GM12878 (cell line): ENCODE measurements around the gene FOXG1. TPM values are rescaled to one million over a fixed set of nuclear protein-coding genes. Genes with fewer than 3 reads are reported as not detected.

Source experiments
- ATAC-seq: fragments of 200-7000 bp; cut with Tn5 transposase; 3 replicates; pipeline ENCODE4 v1.9.1; 2020; ENCODE audit warnings: mild to moderate bottlenecking, moderate library complexity
- BruUV-seq: library from RNA; stranded (reverse); fragments of 400-500 nt; replicated peaks from 2 replicates; lab custom pipeline; 2021; lab: Mats Ljungman, UMichigan
- CTCF ChIA-PET: fragments of 300-600 bp; sonication (Branson Sonifier 250); formaldehyde crosslinking; extraction: SDS; loops from one replicate; lab custom pipeline; 2021; ENCODE audit warnings: inconsistent platforms; lab: Yijun Ruan, JAX
- POLR2A ChIA-PET: fragments of 350-600 bp; formaldehyde crosslinking; extraction: SDS; loops from one replicate; lab custom pipeline; 2021; ENCODE audit warnings: inconsistent platforms; lab: Charles Lee
- RAD21 ChIA-PET: fragments of 300-600 bp; sonication (Branson Sonifier 250); formaldehyde crosslinking; loops from one replicate; lab custom pipeline; 2023; ENCODE audit warnings: antibody characterized with exemption; ENCODE audit not compliant: unreplicated experiment; lab: Charles Lee
- SMC1A ChIA-PET: fragments of 300-600 bp; sonication (Branson Sonifier 250); formaldehyde crosslinking; loops from one replicate; lab custom pipeline; 2023; ENCODE audit not compliant: unreplicated experiment, uncharacterized antibody; lab: Charles Lee
- DNase-seq: peaks from one replicate; pipeline ENCODE4 v3.0.0-alpha.2; 2011; ENCODE audit warnings: low read depth, low spot score
- FAIRE-seq: peaks from 3 replicates; lab custom pipeline; 2011; peaks lifted over from hg19 to GRCh38; lab: Jason Lieb, UNC
- H2AFZ ChIP-seq: 2 replicates; pipeline ENCODE4 v1.6.0; 2011; ENCODE audit warnings: low read depth, low read length, control low read depth; ENCODE audit not compliant: control insufficient read depth
- H3K27ac ChIP-seq: 2 replicates; pipeline ENCODE4 v1.5.1; 2011; ENCODE audit warnings: control low read depth; ENCODE audit not compliant: control insufficient read depth, insufficient read depth
- H3K27me3 ChIP-seq, 2 experiments: replicated peaks in 1 of 2; 2 replicates each; pipeline versions ENCODE4 v1.6.0 to v1.6.1; 2011; ENCODE audit warnings: low read length in 1 of 2; ENCODE audit not compliant: control insufficient read depth in 2 of 2, insufficient read depth in 2 of 2
- H3K36me3 ChIP-seq, 2 experiments: 2 replicates each; pipeline ENCODE4 v1.5.1; 2011; ENCODE audit warnings: low read length in 1 of 2; ENCODE audit not compliant: control insufficient read depth in 2 of 2, insufficient read depth in 2 of 2
- H3K4me1 ChIP-seq: 2 replicates; pipeline ENCODE4 v1.6.1; 2011; ENCODE audit warnings: mild to moderate bottlenecking, low read length, moderate library complexity, mixed read lengths; ENCODE audit not compliant: control insufficient read depth, insufficient read depth
- H3K4me2 ChIP-seq: 2 replicates; pipeline ENCODE4 v1.6.0; 2011; ENCODE audit warnings: control low read depth; ENCODE audit not compliant: control insufficient read depth, insufficient read depth
- H3K4me3 ChIP-seq: fragments of 200-600 bp; sonication (generic); 2 replicates; pipeline ENCODE4 v1.5.1; 2016
- H3K79me2 ChIP-seq: 2 replicates; pipeline ENCODE4 v1.6.0; 2011; ENCODE audit warnings: low read length; ENCODE audit not compliant: control insufficient read depth, insufficient read depth
- H3K9ac ChIP-seq: 2 replicates; pipeline ENCODE4 v1.8.0; 2011; ENCODE audit warnings: low read length, control low read depth, mixed read lengths; ENCODE audit not compliant: control insufficient read depth, insufficient read depth
- H3K9me3 ChIP-seq: replicated peaks from 3 replicates; pipeline ENCODE4 v1.5.1; 2011; ENCODE audit warnings: mild to moderate bottlenecking, low read length; ENCODE audit not compliant: control insufficient read depth, insufficient read depth
- H4K20me1 ChIP-seq: 2 replicates; pipeline ENCODE4 v1.6.0; 2011; ENCODE audit not compliant: control insufficient read depth, insufficient read depth
- CBFB ChIP-seq: IDR thresholded peaks from 2 replicates; pipeline ENCODE4 v1.6.1; 2016; ENCODE audit warnings: antibody characterized with exemption, low read depth
- ELK1 ChIP-seq: IDR thresholded peaks from 2 replicates; pipeline ENCODE4 v1.6.1; 2012; ENCODE audit warnings: low read depth, low read length, improper control_type of control experiment
- ESRRA ChIP-seq: IDR thresholded peaks from 2 replicates; pipeline ENCODE4 v1.6.1; 2012; ENCODE audit warnings: mild to moderate bottlenecking, low read length, improper control_type of control experiment
- KAT2A ChIP-seq: conservative IDR thresholded peaks from 2 replicates; pipeline ENCODE4 v1.6.1; 2011; ENCODE audit warnings: low read depth, low read length; ENCODE audit not compliant: control insufficient read depth
- NBN ChIP-seq: fragments of 450-650 bp; IDR thresholded peaks from 2 replicates; pipeline ENCODE4 v1.6.1; 2016
- NR2C1 ChIP-seq: fragments of 450-650 bp; IDR thresholded peaks from 2 replicates; pipeline ENCODE4 v1.6.1; 2017; ENCODE audit warnings: antibody characterized with exemption, mild to moderate bottlenecking, moderate library complexity
- NRF1 ChIP-seq: conservative IDR thresholded peaks from 2 replicates; pipeline ENCODE4 v1.6.1; 2011; ENCODE audit warnings: mild to moderate bottlenecking, low read depth, low read length, improper control_type of control experiment
- PML ChIP-seq: IDR thresholded peaks from 2 replicates; pipeline ENCODE4 v1.6.1; 2012; ENCODE audit warnings: low read length, inconsistent platforms
- SMC3 ChIP-seq: IDR thresholded peaks from 2 replicates; pipeline ENCODE4 v1.6.1; 2011; ENCODE audit warnings: low read length, improper control_type of control experiment, borderline replicate concordance
- USF2 ChIP-seq: IDR thresholded peaks from 2 replicates; pipeline ENCODE4 v1.6.1; 2011; ENCODE audit warnings: low read depth, low read length, improper control_type of control experiment, borderline replicate concordance
- ZBED1 ChIP-seq: IDR thresholded peaks from 2 replicates; pipeline ENCODE4 v1.6.1; 2016; ENCODE audit warnings: borderline replicate concordance
- ZNF274 ChIP-seq: IDR thresholded peaks from one replicate; pipeline ENCODE4 v1.8.0; 2011; ENCODE audit not compliant: insufficient read length, insufficient read depth
- WGBS: methylation state at CpG from one replicate; pipeline ENCODE4 v1.1.6; 2016; ENCODE audit warnings: low lambda C conversion rate; ENCODE audit not compliant: insufficient replicate concordance, insufficient coverage; ENCODE audit errors: missing lambda C conversion rate; 5-methylcytosine and 5-hydroxymethylcytosine counted together
- in situ Hi-C: fragments of 300-500 bp; cut with MboI; formaldehyde crosslinking; loops from 9 replicates; pipeline ENCODE4 v1.14.3; 2018; ENCODE audit warnings: mixed read lengths
- intact Hi-C: fragments of 100-400 bp; cut with micrococcal nuclease; formaldehyde crosslinking; loops from one replicate; pipeline ENCODE4 v1.14.2; 2022; ENCODE audit not compliant: unreplicated experiment
- polyA plus RNA-seq, 11 experiments: library from polyadenylated mRNA; depleted of rRNA in 4 of 11; unstranded in 6 of 11; stranded (reverse) in 5 of 11; fragments of >200 nt; fragmentation: Nextera tagmentation in 4 of 11; fragmentation: Illumina TruSeq in 1 of 11; extraction: Ambion mirVana in 4 of 11; extraction: Trizol in 1 of 11; gene quantifications; 1 replicate in 1 of 11; 2 replicates in 10 of 11; pipeline versions ENCODE4 v1.2.1 to v1.2.3, GENCODE V29; 2011 to 2016; ENCODE audit warnings: inconsistent platforms in 2 of 11, missing spikeins in 2 of 11, low read depth in 1 of 11
- total RNA-seq, 4 experiments: library from RNA; depleted of rRNA in 3 of 4; stranded (reverse); fragments of >200 nt in 3 of 4; fragmentation: Illumina TruSeq in 1 of 4; extraction: Trizol in 1 of 4; gene quantifications; 2 replicates each; pipeline versions ENCODE4 v1.2.1 to v1.2.3, GENCODE V29; 2013 to 2021
- TF ChIP-seq, protein P1 (sequence below): fragments of 450-650 bp; IDR thresholded peaks from 2 replicates; pipeline ENCODE4 v1.6.1; 2017; ENCODE audit warnings: mild to moderate bottlenecking, moderate library complexity

FOXG1 gene
- total and polyA plus RNA-seq, 10 of the 15 experiments (the other 5 are each of a cell fraction or from before 2014, with no cell fraction given): 0.04 to 0.44 (median 0.06) TPM; not detected in 1

DNA sequence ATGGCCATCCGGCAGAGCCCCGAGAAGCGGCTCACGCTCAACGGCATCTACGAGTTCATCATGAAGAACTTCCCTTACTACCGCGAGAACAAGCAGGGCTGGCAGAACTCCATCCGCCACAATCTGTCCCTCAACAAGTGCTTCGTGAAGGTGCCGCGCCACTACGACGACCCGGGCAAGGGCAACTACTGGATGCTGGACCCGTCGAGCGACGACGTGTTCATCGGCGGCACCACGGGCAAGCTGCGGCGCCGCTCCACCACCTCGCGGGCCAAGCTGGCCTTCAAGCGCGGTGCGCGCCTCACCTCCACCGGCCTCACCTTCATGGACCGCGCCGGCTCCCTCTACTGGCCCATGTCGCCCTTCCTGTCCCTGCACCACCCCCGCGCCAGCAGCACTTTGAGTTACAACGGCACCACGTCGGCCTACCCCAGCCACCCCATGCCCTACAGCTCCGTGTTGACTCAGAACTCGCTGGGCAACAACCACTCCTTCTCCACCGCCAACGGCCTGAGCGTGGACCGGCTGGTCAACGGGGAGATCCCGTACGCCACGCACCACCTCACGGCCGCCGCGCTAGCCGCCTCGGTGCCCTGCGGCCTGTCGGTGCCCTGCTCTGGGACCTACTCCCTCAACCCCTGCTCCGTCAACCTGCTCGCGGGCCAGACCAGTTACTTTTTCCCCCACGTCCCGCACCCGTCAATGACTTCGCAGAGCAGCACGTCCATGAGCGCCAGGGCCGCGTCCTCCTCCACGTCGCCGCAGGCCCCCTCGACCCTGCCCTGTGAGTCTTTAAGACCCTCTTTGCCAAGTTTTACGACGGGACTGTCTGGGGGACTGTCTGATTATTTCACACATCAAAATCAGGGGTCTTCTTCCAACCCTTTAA is 1.5 kb downstream of the FOXG1 start (continued):
- TF ChIP-seq ZNF274 (no peak), PML (no peak)

GRCh38 chr14:28769276-28769880 is 2.8 kb downstream of the FOXG1 start:
- Histone ChIP-seq H3K27ac (no peak overlapping the region), H3K27me3 (peaks cover 0 to 3% of the 10 kb centered on the region in 2 experiments; a peak in 2 of 4 replicates), H3K4me2 (no peak overlapping the region), H4K20me1 (no peaks in the 10 kb centered on the region), H3K9ac (no peak overlapping the region), H3K79me2 (no peaks in the 10 kb centered on the region), H3K9me3 (peaks cover 2% of the 10 kb centered on the region; the same call in 1 of the 3 replicates), H3K4me3 (no peak overlapping the region), H3K4me1 (no peaks in the 10 kb centered on the region), H2AFZ (no peak overlapping the region), H3K36me3 (no peaks in the 10 kb centered on the region)
- 50% methylated on average over 4 of the region's 4 CpGs for WGBS
- ChIA-PET SMC1A (no interaction called here), POLR2A (no interaction called here), CTCF (no interaction called here), RAD21 (no interaction called here)
- no peak for DNase-seq
- intact Hi-C loops (no loop called here), in situ Hi-C loops (loop anchor here (25.0 kb wide), 2 partner anchors 443 to 1668 kb away; no protein-coding TSS in a partner anchor)
- FAIRE-seq: no peak
- no peak for ATAC-seq
- TF ChIP-seq ZBED1 (no peak), KAT2A (no peak), SMC3 (no peak), NRF1 (no peak), ESRRA (no peak), CBFB (no peak), USF2 (no peak), ELK1 (no peak), NBN (no peak), NR2C1 (no peak)
- TF ChIP-seq, protein P1, sequence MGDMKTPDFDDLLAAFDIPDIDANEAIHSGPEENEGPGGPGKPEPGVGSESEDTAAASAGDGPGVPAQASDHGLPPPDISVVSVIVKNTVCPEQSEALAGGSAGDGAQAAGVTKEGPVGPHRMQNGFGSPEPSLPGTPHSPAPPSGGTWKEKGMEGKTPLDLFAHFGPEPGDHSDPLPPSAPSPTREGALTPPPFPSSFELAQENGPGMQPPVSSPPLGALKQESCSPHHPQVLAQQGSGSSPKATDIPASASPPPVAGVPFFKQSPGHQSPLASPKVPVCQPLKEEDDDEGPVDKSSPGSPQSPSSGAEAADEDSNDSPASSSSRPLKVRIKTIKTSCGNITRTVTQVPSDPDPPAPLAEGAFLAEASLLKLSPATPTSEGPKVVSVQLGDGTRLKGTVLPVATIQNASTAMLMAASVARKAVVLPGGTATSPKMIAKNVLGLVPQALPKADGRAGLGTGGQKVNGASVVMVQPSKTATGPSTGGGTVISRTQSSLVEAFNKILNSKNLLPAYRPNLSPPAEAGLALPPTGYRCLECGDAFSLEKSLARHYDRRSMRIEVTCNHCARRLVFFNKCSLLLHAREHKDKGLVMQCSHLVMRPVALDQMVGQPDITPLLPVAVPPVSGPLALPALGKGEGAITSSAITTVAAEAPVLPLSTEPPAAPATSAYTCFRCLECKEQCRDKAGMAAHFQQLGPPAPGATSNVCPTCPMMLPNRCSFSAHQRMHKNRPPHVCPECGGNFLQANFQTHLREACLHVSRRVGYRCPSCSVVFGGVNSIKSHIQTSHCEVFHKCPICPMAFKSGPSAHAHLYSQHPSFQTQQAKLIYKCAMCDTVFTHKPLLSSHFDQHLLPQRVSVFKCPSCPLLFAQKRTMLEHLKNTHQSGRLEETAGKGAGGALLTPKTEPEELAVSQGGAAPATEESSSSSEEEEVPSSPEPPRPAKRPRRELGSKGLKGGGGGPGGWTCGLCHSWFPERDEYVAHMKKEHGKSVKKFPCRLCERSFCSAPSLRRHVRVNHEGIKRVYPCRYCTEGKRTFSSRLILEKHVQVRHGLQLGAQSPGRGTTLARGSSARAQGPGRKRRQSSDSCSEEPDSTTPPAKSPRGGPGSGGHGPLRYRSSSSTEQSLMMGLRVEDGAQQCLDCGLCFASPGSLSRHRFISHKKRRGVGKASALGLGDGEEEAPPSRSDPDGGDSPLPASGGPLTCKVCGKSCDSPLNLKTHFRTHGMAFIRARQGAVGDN: no peak
- no TSS peak for BruUV-seq
